HG02588 (cell line): ENCODE measurements around the gene AXIN1.

Experiments used
- ATAC-seq: cut with Tn5 transposase; IDR thresholded peaks from one replicate; pipeline ENCODE4 v1.9.1; 2021; ENCODE audit warnings: mild to moderate bottlenecking, moderate library complexity; ENCODE audit not compliant: unreplicated experiment

Gene AXIN1

DNA sequence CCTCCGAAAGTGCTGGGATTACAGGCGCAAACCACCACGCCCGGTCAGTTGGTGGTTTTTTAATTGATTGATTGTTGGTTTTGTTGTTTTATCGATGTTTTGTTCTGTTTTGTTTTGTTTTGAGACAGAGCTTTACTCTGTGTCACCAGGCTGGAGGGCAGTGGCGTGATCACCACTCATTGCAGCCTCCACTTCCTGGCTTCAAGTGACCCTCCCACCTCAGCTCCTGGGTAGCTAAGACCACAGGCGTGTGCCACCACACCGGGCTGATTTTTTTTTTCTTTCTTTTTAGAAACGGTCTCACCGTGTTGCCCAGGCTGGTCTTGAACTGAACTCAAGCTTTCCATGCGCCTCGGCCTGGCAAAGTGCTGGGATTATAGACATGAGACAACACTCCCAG is 105.5 kb downstream of the AXIN1 start:
- no peak for ATAC-seq

DNA sequence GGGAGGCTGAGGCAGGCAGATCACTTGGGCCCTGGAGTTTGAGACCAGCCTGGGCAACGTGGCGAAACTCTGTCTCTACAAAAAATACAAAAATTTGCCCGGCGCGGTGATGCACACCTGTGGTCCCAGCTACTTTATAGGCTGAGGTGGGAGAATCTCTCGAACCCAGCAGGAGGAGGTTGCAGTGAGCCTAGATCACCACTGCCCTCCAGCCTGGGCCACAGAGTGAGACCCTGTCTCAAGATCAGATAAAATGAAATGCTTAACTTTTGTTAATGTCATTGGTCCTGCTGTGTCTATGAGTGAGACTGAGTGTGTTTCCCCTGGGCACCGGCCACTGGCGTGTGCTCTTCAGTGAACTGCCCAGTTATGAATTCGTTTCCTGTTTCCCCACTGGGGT is 107.4 kb downstream of the AXIN1 start:
- ATAC-seq = no peak

DNA sequence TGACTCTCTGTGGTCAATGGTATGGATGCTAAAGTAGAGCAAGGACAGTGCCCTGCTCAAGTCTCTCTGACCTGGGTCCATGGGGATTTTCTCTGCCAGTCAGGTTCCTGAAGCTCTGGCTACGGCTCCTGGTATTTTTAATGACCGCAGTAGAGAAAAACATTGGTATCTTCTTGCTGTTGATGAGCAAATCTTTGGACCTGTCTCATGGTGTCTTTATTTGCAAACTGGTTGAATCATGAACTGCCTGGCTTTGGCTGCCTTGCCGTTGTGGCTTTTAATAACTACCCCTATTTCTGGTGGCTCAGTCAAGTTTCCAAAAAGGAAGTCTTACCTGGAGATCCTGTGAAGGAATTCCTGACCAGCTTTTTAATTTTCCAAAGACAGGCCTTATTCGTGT is 109.2 kb downstream of the AXIN1 start:
- ATAC-seq = no peak

DNA sequence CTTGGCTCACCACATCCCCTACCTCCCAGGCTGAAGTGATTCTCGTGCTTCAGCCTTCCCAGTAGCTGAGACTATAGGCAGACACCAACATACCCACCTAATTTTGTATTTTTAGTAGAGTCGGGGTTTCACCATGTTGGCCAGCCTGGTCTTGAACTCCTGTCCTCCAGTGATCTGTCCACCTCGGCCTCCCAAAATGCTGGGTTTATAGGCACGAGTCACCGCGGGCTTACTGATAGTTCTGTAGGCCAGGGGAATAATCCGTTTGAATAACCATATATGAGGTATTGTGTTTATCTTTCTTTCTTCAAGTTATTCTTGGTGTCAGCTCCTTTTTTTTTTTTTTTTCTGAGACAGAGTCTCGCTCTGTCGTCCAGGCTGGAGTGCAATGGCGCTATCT is 110.2 kb downstream of the AXIN1 start:
- no peak for ATAC-seq

DNA sequence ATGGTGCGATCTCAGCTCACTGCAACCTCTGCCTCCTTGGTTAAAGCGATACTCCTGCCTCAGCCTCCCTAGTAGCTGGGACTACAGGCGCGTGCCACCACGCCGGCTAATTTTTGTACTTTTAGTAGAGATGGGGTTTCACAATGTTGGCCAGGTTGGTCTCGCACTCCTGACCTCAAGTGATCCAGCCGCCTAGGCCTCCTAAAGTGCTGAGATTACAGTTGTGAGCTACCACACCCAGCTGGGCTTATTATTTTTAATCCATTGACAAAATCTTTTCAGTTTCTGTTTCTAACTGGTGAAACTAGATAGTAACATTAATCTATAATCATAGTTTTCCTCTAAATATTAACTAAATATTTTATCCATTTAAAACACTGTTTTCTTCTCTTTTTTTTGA is 112.0 kb downstream of the AXIN1 start:
- ATAC-seq = no peak

DNA sequence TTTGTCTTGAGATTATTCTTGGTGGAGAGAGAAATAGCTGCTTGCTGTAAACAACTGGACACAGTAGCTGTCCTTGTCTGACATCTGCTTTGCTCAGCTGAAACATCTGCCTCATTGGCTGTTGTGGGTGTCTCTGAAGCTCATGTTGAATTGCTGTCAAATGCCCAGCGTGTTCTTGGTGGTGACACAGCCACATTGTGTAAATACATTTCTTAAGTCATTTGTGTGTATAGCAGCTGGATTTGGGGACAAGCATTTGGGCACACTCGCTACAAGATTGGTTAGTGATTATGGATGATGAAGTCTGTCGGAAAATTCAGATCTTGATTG is 112.6 kb downstream of the AXIN1 start:
- ATAC-seq = no peak
